Urinary bladder (tissue), 4 donors: ENCODE measurements around the gene PAX5. TPM values are rescaled to one million over a fixed set of nuclear protein-coding genes. Genes with fewer than 3 reads are reported as not detected.
A peak's percentile ranks its signal among the peaks of the same experiment; 100 is the strongest.

Source experiments
- DNase-seq: peaks from one replicate; pipeline ENCODE4 v3.0.0-alpha.2; 2015; ENCODE audit errors: extremely low spot score
- H3K27ac ChIP-seq: one replicate; pipeline ENCODE4 v1.5.1; 2013; ENCODE audit warnings: low read depth, mild to moderate bottlenecking, moderate library complexity
- H3K36me3 ChIP-seq: one replicate; pipeline ENCODE4 v1.6.1; 2013; ENCODE audit warnings: mild to moderate bottlenecking, moderate library complexity; ENCODE audit not compliant: insufficient read depth
- H3K4me1 ChIP-seq: one replicate; pipeline ENCODE4 v1.6.1; 2013; ENCODE audit warnings: mild to moderate bottlenecking, moderate library complexity; ENCODE audit not compliant: insufficient read depth
- H3K4me3 ChIP-seq: one replicate; pipeline ENCODE4 v1.5.1; 2013; ENCODE audit warnings: low read depth, low read length
- WGBS: extraction: QIAGEN DNeasy Blood & Tissue Kit; methylation state at CpG from one replicate; pipeline ENCODE4 v1.1.7; 2013; 5-methylcytosine and 5-hydroxymethylcytosine counted together
- polyA plus RNA-seq: library from polyadenylated mRNA; stranded (reverse); fragments of 200-250 nt; gene quantifications from one replicate; pipeline ENCODE4 v1.2.3, GENCODE V29; 2013
- total RNA-seq: library from RNA; depleted of rRNA; stranded (reverse); fragments of >200 nt; gene quantifications from one replicate; pipeline ENCODE4 v1.2.3, GENCODE V29; 2014
- donor health status: healthy with polysubstance abuse.
- donor health status: healthy.

PAX5 gene
- total and polyA plus RNA-seq, 2 donors, result 0.03 to 0.26 TPM

- H3K4me3 ChIP-seq, result no peak overlapping the region
- H3K36me3 ChIP-seq, result no peaks in the 10 kb centered on the region
- no peak overlapping the region for H3K27ac ChIP-seq
- no peak for DNase-seq
- H3K4me1 ChIP-seq, result no peaks in the 10 kb centered on the region
- 42% methylated on average over 5 of the region's 5 CpGs for WGBS
Measured at GRCh38 chr9:37053684-37054362, 19.8 kb upstream of the PAX5 start.

GRCh38 chr9:37046683-37047082 is 12.6 kb upstream of the PAX5 start:
- Histone ChIP-seq H3K36me3 (no peaks in the 10 kb centered on the region), H3K4me1 (no peaks in the 10 kb centered on the region), H3K4me3 (no peak overlapping the region), H3K27ac (no peak overlapping the region)
- WGBS, result 85% methylated on average over 7 of the region's 7 CpGs
- DNase-seq, result no peak

GRCh38 chr9:37042421-37042820 is 8.4 kb upstream of the PAX5 start:
- Histone ChIP-seq H3K4me3 (no peak overlapping the region), H3K27ac (no peak overlapping the region), H3K4me1 (no peaks in the 10 kb centered on the region), H3K36me3 (no peaks in the 10 kb centered on the region)
- DNase-seq, result no peak
- 57% methylated on average over 3 of the region's 3 CpGs for WGBS

GRCh38 chr9:37040508-37041127 is 6.5 kb upstream of the PAX5 start:
- Histone ChIP-seq H3K4me3 (no peak overlapping the region), H3K36me3 (no peaks in the 10 kb centered on the region)
- WGBS, result 46% methylated on average over 8 of the region's 8 CpGs

GRCh38 chr9:37038943-37039464 is 4.9 kb upstream of the PAX5 start:
- Histone ChIP-seq H3K27ac (no peak overlapping the region), H3K4me1 (no peaks in the 10 kb centered on the region), H3K4me3 (no peak overlapping the region), H3K36me3 (no peaks in the 10 kb centered on the region)
- DNase-seq, result no peak
- 24% methylated on average over 14 of the region's 14 CpGs for WGBS

More at GRCh38 chr9:37040508-37041127, 6.5 kb upstream of the PAX5 start:
- no peak overlapping the region for H3K27ac ChIP-seq
- H3K4me1 ChIP-seq, result no peaks in the 10 kb centered on the region
- DNase-seq, result no peak

GRCh38 chr9:37038302-37038942 is 4.4 kb upstream of the PAX5 start:
- H3K36me3 ChIP-seq, result no peaks in the 10 kb centered on the region
- no peak overlapping the region for H3K27ac ChIP-seq
- H3K4me1 ChIP-seq, result no peaks in the 10 kb centered on the region
- WGBS, result 15% methylated on average over 14 of the region's 14 CpGs
- H3K4me3 ChIP-seq, result no peak overlapping the region
- no peak for DNase-seq

GRCh38 chr9:37037503-37038301 is 3.6 kb upstream of the PAX5 start:
- Histone ChIP-seq H3K27ac (no peak overlapping the region), H3K4me3 (peak overlapping the region; percentile 36), H3K4me1 (no peaks in the 10 kb centered on the region), H3K36me3 (no peaks in the 10 kb centered on the region)
- no peak for DNase-seq
- 2% methylated on average over 63 of the region's 63 CpGs for WGBS

- under 1% methylated on average over 44 of the region's 44 CpGs for WGBS
- Histone ChIP-seq H3K36me3 (no peaks in the 10 kb centered on the region), H3K27ac (no peak overlapping the region), H3K4me3 (peak overlapping the region; percentile 36), H3K4me1 (no peaks in the 10 kb centered on the region)
- no peak for DNase-seq
Measured at GRCh38 chr9:37036776-37037502, 2.9 kb upstream of the PAX5 start.

- Histone ChIP-seq H3K36me3 (no peaks in the 10 kb centered on the region), H3K4me3 (peak overlapping the region; percentile 36), H3K4me1 (no peaks in the 10 kb centered on the region), H3K27ac (no peak overlapping the region)
- WGBS, result 3% methylated on average over 40 of the region's 40 CpGs
- no peak for DNase-seq
Measured at GRCh38 chr9:37036371-37036775, 2.3 kb upstream of the PAX5 start.

GRCh38 chr9:37035648-37036370 is 1.7 kb upstream of the PAX5 start:
- DNase-seq, result no peak
- Histone ChIP-seq H3K36me3 (no peaks in the 10 kb centered on the region), H3K27ac (no peak overlapping the region), H3K4me1 (no peaks in the 10 kb centered on the region), H3K4me3 (peak overlapping the region; percentile 2)
- 6% methylated on average over 35 of the region's 35 CpGs for WGBS

- H3K36me3 ChIP-seq, result no peaks in the 10 kb centered on the region
- peak overlapping the region; percentile 2 for H3K4me3 ChIP-seq
- DNase-seq, result no peak
- WGBS, result 4% methylated on average over 27 of the region's 27 CpGs
- H3K4me1 ChIP-seq, result no peaks in the 10 kb centered on the region
- H3K27ac ChIP-seq, result no peak overlapping the region
Measured at GRCh38 chr9:37034938-37035647, 1.0 kb upstream of the PAX5 start.

GRCh38 chr9:37034305-37034937 is 353 bp upstream of the PAX5 start:
- WGBS, result 3% methylated on average over 56 of the region's 56 CpGs
- no peak for DNase-seq
- Histone ChIP-seq H3K27ac (no peak overlapping the region), H3K36me3 (no peaks in the 10 kb centered on the region), H3K4me3 (no peak overlapping the region), H3K4me1 (no peaks in the 10 kb centered on the region)
